Measurements from ENCODE around the gene B4GALNT1.

- TF ChIP-seq CTCF (conservative IDR thresholded peaks at IDR 0.05; ENCODE audit: low read length), result no peak
- no peak for TF ChIP-seq EZH2phosphoT487 (IDR thresholded peaks at IDR 0.05; ENCODE audit: borderline replicate concordance, low read depth, low read length)
These were observed 41.9 kb downstream of the B4GALNT1 start, which contains the start of gene PIP4K2C for GRCh38 chr12:57590864-57591781.
